Chondrocyte (in vitro differentiated cells): ENCODE measurements around the gene MYBPHL. TPM values are rescaled to one million over a fixed set of nuclear protein-coding genes. Genes with fewer than 3 reads are reported as not detected.

Experiments used
- DNase-seq: peaks from one replicate; pipeline ENCODE4 v3.0.0; 2021; ENCODE audit warnings: mixed read lengths, low spot score
- H3K27ac Mint-ChIP-seq: one replicate; pipeline ENCODE4 v1.8.0; 2021; ENCODE audit warnings: mild to moderate bottlenecking, moderate library complexity, mixed read lengths; ENCODE audit not compliant: unreplicated experiment
- H3K27me3 Mint-ChIP-seq: 2 replicates; pipeline ENCODE4 v1.8.0; 2021; ENCODE audit warnings: low read depth, mixed read lengths
- H3K36me3 Mint-ChIP-seq: 2 replicates; pipeline ENCODE4 v1.8.0; 2021; ENCODE audit warnings: low read depth, mixed read lengths
- H3K4me1 Mint-ChIP-seq: 2 replicates; pipeline ENCODE4 v1.8.0; 2021; ENCODE audit warnings: low read depth, mild to moderate bottlenecking, mixed read lengths
- H3K4me3 Mint-ChIP-seq: one replicate; pipeline ENCODE4 v1.8.0; 2021; ENCODE audit warnings: mild to moderate bottlenecking, moderate library complexity, mixed read lengths; ENCODE audit not compliant: unreplicated experiment
- H3K9me3 Mint-ChIP-seq: 2 replicates; pipeline ENCODE4 v1.8.0; 2021; ENCODE audit warnings: low read depth, mixed read lengths
- total RNA-seq: library from RNA; stranded (reverse); gene quantifications from 3 replicates; pipeline ENCODE4 v1.2.1, GENCODE V29; 2021
- TF ChIP-seq, protein P1 (sequence below): fragments of 200-600 bp; sonication (generic); IDR thresholded peaks from 2 replicates; pipeline ENCODE4 v1.5.0; 2021; ENCODE audit warnings: antibody characterized with exemption, mild to moderate bottlenecking, moderate library complexity

The MYBPHL gene
- total RNA-seq, 1 donor from 2014 or later: not detected

DNA sequence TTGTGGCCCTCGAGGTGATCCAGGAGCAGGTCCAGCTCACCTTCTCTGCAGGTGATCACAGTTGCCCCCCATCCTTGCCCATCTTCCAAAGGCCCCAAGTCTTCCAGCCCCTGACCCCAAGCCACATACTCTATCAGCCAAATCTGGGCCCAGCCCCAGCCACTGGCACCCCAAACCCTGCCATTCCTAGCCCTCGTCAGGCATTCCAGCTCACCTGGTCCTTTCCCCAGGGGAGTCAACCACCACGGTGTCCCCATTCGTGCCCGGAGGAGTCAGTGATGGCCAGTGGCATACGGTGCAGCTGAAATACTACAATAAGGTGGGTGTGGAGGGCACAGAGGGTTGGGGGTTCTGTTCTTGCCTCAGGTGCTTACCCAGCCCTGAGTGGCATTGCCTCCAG lies 45.2 kb downstream of the MYBPHL start:
- TF ChIP-seq, protein P1, sequence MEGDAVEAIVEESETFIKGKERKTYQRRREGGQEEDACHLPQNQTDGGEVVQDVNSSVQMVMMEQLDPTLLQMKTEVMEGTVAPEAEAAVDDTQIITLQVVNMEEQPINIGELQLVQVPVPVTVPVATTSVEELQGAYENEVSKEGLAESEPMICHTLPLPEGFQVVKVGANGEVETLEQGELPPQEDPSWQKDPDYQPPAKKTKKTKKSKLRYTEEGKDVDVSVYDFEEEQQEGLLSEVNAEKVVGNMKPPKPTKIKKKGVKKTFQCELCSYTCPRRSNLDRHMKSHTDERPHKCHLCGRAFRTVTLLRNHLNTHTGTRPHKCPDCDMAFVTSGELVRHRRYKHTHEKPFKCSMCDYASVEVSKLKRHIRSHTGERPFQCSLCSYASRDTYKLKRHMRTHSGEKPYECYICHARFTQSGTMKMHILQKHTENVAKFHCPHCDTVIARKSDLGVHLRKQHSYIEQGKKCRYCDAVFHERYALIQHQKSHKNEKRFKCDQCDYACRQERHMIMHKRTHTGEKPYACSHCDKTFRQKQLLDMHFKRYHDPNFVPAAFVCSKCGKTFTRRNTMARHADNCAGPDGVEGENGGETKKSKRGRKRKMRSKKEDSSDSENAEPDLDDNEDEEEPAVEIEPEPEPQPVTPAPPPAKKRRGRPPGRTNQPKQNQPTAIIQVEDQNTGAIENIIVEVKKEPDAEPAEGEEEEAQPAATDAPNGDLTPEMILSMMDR: no peak
- H3K9me3 Mint-ChIP-seq: no peaks in the 10 kb centered on the region
- no peak overlapping the region for H3K27ac Mint-ChIP-seq
- DNase-seq: no peak
- no peak overlapping the region for H3K4me3 Mint-ChIP-seq
- peaks cover 5% of the 10 kb centered on the region for H3K4me1 Mint-ChIP-seq
- H3K36me3 Mint-ChIP-seq: no peaks in the 10 kb centered on the region
- H3K27me3 Mint-ChIP-seq: no peaks in the 10 kb centered on the region

DNA sequence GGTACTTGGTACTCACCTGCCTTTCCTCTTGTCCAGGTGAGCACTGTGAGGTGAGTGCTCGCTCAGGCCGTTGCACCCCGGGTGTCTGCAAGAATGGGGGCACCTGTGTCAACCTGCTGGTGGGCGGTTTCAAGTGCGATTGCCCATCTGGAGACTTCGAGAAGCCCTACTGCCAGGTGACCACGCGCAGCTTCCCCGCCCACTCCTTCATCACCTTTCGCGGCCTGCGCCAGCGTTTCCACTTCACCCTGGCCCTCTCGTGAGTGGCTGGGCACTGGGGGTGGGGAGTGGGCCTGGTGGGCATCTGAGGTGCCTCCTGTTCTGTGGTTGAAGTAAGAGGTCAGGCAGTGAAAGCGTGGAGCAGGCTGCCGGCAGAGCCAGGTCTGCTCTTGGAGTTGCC lies 45.8 kb downstream of the MYBPHL start:
- Mint-ChIP-seq H3K9me3 (no peaks in the 10 kb centered on the region), H3K27me3 (no peaks in the 10 kb centered on the region), H3K36me3 (no peaks in the 10 kb centered on the region), H3K4me3 (no peak overlapping the region), H3K27ac (no peak overlapping the region), H3K4me1 (peaks cover 5% of the 10 kb centered on the region)
- DNase-seq: peak; percentile 79
- TF ChIP-seq, protein P1: no peak

GRCh38 chr1:109259674-109260557 lies 46.9 kb downstream of the MYBPHL start:
- DNase-seq: no peak
- Mint-ChIP-seq H3K36me3 (no peaks in the 10 kb centered on the region), H3K27me3 (no peaks in the 10 kb centered on the region), H3K4me1 (peaks cover 12% of the 10 kb centered on the region), H3K27ac (no peak overlapping the region), H3K4me3 (no peak overlapping the region), H3K9me3 (no peaks in the 10 kb centered on the region)
- TF ChIP-seq, protein P1: no peak

GRCh38 chr1:109258481-109259466 lies 48.0 kb downstream of the MYBPHL start:
- no peak overlapping the region for H3K27ac Mint-ChIP-seq
- no peak overlapping the region for H3K4me3 Mint-ChIP-seq
- no peaks in the 10 kb centered on the region for H3K9me3 Mint-ChIP-seq
- peaks cover 23% of the 10 kb centered on the region for H3K4me1 Mint-ChIP-seq
- no peaks in the 10 kb centered on the region for H3K36me3 Mint-ChIP-seq
- H3K27me3 Mint-ChIP-seq: no peaks in the 10 kb centered on the region
- TF ChIP-seq, protein P1: no peak
- DNase-seq: peak; percentile 87
